Measurements from ENCODE around the gene PWWP3B. TPM values are rescaled to one million over a fixed set of nuclear protein-coding genes. Genes with fewer than 3 reads are reported as not detected.

The PWWP3B gene
- total RNA-seq (2022; extraction: Qiagen RNA extraction): not detected in 5 replicates

GRCh38 chrX:106168107-106168506 lies at the start of gene PWWP3B:
TSS of gene PWWP3B (plus strand) at chrX:106168305. CDS start at chrX:106205433, 37,128 bp downstream.

Other genes with a start within 250 kb of the PWWP3B start
- not detected in 5 replicates for gene SERPINA7, start 129.6 kb upstream of the PWWP3B start, total RNA-seq (2022; extraction: Qiagen RNA extraction)

Measured in A549 treated with Hydrocortisone at 1 μM for 4 hours (cell line).